Stimulated activated CD4-positive, alpha-beta T cell treated with anti-CD3 and anti-CD28 coated beads, Interleukin-2, amount 100 ng/mL, for 24 hours (primary cell): ENCODE results near the gene C20orf202.

Experiments used
- DNase-seq, 2 donors: peaks; one replicate each; pipeline ENCODE4 v3.0.0-alpha.2; 2020

The C20orf202 gene

DNA sequence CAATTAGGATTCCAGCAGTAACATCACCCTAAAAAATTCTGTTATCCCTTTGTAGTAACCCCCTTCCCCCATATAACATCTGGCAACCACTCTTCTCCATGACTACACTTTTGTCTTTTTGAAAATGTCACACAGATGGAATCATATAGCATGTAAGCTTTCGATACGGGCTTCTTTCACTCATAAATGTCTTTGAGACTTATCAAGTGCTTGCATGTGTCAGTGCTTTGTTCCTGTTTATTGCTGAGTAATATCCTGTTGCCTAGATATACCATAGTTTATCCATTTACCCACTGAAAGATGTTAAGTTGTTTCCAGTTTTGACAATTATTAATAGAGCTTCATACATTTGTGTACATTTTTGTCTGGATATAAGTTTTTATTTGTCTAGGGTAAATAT lies 52.4 kb downstream of the C20orf202 start:
- DNase-seq: no peak
